Measurements from ENCODE around the gene DSTN.

Gene DSTN

DNA sequence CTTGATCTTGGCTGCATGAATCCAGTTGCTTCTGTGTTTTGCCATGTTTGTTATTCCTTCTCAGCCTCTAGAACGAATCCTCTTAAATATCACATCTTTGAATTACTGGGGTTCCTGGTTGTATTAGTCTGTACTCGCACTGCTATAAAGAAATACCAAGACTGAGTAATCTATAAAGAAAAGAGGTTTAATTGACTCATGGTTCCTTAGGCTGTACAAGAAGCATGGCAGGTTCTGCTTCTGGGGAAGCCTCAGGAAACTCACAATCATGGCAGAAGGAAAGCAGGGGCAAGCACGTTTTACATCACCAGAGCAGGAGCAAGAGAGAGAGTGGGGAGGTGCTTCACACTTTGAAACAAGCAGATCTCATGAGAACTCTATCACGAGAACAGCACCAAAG, 20.7 kb upstream of the DSTN start:
- DNase-seq = no peak

DNA sequence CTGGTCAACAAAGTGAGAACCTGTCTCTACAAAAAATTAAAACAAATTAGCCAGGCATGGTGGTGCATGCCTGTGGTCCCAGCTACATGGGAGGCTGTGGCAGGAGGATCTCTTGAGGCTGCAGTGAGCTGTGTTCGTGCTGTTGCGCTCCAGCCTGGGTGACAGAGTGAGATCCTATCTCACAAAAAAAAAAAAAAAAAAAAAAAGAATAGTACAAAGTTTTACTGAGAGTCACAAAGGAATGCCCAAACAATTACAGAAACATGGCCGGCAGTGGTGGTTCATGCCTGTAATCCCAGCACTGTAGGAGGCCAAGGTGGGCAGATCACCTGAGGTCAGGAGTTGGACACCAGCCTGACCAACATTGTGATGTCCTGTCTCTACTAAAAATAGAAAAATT, 14.8 kb upstream of the DSTN start:
- DNase-seq = no peak

DNA sequence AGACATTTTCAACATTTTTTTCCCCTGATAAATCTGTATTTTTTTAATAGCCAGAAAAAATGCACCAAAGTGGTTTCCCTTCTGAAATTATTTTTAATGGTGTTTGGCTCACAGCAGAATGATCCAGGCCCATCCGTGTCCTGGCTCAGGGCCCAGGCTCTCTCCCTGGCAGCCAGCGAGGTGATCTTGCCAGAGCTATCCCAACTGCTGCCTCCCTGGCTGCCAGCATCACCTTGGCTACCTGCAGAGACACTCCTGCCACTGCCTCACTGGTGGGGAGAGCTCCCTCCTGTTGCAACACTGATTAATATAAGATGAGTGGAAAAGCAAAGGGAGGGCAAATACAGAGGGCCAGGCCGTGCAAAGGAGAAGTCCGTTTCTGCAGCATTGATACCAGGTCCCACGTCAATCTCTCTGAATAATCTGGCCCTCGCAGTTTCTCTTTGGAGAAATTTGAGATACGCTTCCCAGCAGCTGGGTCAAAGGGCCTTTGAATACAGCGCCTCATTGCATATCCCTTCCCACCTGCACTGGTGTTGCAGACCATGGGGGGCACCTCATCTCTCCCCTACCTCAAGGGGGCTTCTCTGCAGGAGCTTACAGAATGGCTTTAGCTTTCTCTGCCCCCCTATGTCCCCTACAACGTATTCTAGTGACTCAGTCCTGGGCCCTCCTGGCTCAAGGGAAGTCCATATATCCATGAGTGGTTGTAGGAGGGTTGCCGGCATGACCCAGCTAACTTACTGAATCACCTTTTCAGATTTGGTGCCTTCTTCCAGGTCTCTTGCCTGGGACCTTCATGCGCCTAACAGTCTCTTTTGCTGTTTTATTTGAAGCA, 12.8 kb upstream of the DSTN start:
- DNase-seq = no peak

DNA sequence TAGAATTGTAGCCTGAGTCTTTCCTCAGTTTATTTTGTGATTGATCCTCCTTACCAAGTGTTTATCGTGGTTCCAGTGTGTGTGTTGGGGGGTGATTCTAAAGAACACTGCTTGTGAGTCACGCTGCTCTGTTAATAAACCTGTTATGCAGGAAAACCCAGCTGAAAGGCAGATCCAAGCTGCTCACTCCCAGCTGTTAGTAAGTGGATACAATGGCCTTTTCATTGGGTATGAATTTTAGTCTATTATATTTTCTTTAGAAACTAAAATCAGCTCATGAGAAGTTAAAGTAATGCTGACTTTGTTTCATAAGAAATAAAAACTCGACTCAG, 12.2 kb upstream of the DSTN start:
- no peak for DNase-seq

DNA sequence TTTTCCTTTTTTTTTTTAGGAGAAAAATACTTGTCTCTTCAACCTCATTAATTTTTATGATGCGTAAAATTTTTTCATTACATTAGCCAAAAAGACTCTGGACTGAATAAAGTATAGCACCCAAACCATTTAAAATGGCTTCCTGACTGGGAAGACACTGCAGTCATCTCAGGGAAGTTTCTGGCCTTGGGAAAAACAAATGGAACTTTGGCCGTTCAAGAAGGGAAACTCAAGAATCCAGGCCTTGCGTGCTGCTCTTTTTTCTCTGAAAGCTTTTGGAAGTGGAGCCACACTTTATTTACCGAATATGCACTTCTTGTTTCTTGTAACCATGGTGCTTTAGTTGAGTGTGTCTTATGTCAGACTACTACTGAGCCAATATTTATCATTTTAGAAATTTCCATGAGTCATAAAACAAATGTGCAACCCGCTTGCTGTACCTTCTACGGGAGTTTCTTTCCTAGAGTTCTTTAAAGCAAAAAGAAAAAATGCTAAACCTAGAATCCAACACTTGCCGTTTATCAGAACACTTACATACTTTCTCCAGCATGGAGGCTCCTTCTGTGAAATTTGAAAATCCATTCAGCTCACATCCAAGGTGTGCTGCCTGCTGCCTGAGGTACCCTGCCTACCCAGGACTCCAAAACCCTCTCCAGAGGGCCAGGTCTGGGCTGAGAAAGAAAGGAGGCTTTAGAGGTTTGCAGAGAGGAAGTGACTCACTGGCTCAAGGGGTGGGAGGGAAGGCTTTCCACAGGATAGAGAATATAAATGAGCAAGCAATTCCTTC, 11.5 kb upstream of the DSTN start:
- no peak for DNase-seq

DNA sequence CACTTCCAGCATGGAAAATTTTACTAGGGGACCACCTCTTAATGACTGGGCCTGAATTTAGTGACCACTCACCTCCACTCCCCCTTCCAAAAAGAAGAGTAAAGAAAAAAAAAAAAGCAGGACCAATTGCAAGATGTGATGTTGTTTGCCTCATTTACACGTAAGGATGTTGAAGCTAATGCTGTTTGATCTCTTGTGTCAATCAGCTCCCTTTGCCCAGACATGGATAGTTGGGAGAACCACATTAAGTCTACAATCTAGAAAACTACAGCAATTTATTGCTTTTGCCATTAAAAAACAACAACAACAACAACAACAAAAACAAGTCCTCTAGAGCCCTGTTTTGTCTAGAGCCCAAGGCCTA, 11.0 kb upstream of the DSTN start:
- no peak for DNase-seq

DNA sequence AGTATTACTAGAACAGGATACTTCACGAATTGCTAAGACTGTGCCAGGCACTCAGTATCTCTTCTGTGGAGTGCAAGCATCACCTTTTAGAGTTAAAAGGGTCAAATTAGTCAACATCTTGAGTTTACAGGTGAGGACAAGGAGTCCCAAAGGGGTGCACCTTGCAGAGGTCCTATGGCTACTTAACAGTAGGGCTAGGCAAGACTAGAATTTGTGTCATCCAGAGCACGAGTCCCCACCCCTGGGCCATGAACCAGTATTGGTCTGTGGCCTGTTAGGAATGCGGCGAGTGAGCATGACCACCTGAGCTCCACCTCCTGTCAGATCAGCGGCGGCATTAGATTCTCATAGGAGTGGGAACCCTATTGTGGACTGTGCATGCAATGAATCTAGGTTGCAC, 10.5 kb upstream of the DSTN start:
- DNase-seq = no peak

DNA sequence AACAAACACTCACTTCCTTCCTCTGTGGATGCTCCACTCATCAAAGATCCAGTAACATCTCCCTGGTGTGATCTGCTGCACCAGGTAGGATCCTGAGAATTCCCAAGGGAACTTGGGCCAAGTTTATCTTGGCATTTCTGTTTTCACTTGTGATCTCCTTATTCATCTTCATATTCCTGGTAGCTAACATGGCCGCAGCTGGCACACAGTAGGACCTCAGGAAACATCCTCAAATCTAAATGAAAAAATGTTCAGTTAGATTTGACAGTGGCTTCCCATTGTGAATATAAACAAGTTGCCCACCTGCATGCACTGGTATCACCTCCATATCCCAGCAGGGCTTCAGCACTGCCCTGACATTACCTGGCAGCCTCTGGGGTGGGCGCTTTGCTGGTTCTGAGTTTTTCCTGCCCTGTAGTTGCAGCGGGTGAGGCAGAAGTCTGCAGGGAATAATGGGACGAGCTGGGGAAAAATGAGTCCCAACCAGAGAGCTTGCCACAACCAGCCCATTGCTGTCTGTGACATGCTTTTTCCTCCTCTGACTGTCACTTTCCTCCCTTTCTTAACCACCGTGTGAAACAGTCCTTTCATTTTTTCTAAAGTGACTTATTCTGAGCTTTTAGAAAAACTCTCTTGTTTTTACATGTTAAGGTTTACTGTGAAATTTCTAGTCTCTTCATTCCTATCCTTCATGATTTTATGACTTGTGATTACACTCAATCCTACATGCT, 9.4 kb upstream of the DSTN start:
- DNase-seq = no peak

DNA sequence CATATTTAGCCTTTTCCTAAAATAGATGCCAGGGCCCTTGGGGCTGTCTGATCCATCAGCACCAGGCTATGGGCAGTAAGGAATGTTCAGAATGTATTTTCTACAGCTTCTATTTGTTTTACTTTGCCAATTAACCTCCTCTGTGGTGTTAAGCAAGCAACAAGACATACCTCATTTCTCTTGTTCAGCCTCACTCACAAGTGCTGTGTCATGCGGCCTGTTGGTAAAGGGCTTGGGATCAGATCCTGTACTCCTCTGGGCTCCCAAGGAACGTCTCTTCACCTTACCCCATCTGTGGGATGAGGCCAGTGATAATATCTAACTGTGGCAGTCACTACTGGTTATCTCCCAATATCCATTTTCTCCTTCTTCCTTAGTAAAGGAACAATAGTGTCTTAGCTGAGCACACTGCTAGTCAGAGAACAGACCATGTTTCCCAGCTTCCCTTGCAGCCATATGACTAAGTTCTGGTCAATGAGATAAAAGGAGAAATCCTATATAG, 7.0 kb upstream of the DSTN start:
- DNase-seq = no peak

DNA sequence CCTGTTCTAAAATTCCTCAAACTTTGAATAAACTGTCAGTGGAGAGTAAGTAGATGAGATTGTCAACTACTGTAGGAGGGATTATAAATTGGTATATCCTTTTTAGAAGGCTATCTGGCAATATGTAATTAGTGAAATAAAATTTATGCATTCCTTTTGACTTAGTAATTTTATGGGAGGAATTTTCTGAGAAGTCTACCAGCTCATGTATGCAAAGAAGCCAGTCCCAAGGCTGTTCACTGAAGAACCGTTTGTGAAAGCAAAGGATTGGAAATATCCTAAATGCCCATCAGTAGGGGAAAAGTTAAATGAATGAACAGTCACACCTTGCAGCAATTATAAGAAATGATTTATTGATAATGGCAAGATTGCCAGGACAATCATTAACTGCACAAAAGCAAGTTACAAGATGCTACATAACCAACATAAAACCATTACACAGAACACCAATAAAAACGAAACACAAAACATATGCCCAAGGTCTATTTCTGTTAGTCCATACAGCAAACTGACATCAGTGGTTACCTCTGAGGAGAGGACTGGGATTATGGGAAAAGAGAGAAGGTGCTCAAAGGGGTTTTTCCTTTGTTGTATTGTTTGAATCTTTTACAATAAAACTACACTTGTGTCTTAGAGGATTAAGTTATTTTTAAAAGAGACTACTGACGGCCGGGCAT, 4.6 kb upstream of the DSTN start:
- no peak for DNase-seq

DNA sequence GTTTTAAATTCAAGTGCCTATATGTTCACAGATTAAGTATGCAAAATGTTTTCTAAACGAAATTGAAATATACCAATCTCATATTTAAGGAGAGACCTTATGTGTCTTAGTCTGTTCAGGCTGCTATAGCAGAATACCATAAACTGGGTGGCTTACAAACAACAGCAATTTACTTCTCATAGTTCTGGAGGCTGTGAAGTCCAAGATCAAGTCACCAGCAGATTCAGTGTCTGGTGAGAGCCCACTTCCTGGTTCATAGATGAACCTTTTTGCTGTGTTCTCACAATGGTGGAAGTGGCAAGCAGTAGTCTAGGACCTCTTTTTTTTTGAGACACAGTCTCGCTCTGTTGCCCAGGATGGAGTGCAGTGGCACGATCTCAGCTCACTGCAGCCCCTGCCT, 3.5 kb upstream of the DSTN start:
- no peak for DNase-seq

DNA sequence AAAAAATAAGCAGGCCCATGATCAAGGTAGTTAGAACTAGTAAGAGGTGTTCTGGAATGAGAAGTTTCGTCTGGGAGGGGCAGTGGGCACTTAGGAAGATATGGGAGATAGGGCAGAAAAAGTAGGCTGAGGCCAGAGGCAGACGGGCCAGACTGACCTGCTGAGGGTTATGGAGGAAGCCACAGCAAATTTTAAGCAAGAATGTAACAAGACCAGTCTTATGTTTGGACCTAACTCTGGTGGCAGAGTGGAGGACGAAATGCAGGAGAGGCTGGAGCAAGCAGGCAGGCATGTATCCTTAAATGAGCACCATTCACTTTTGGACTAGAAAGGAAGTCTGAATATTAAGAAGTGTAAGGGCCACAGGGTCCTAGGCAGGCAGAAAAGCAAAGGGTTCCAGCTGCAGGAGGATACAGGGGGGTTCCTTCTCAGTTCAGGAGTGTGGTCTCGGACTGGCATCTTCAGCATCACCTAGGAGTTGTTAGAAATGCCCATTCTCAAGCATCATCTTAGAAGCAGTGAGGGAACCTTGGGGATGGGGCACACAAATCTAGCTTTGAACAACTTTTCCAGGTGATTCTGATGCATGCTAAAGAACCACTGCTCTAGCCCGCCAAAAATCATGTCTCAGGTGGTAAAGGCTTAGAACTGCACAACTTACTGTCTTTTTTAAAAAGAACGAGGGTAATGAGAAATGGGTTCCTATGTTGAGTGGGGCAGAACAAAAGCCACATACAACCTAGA, 1.7 kb upstream of the DSTN start:
- no peak for DNase-seq

DNA sequence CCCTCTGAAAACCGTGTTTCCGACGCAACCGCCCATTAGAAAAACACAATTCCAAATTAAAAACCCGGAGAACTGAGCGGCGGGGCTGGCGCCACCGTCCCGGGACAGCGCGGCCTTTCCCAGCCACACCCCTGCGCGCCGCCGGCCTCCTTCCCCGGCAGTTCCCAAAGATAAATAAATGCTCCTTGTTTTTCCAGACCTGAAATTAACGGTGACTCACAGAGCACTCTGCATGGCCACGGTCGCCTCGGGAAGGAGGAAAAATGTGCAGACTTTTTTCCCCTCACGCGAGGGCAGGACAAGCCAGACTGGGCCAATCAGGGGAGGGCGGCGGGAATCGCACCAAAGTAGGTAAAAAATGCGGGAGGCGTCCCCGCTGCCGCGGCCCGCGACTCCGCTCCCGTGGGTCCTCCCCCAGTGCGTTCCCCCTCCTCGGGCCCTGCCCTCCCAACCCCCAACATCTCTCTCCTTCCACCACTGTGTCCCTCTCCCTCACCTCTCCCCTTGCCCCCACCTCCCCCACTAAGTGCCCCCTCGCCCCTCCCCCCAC, 828 bp upstream of the DSTN start:
- DNase-seq = peak in 1 of 5 experiments; percentile 2

DNA sequence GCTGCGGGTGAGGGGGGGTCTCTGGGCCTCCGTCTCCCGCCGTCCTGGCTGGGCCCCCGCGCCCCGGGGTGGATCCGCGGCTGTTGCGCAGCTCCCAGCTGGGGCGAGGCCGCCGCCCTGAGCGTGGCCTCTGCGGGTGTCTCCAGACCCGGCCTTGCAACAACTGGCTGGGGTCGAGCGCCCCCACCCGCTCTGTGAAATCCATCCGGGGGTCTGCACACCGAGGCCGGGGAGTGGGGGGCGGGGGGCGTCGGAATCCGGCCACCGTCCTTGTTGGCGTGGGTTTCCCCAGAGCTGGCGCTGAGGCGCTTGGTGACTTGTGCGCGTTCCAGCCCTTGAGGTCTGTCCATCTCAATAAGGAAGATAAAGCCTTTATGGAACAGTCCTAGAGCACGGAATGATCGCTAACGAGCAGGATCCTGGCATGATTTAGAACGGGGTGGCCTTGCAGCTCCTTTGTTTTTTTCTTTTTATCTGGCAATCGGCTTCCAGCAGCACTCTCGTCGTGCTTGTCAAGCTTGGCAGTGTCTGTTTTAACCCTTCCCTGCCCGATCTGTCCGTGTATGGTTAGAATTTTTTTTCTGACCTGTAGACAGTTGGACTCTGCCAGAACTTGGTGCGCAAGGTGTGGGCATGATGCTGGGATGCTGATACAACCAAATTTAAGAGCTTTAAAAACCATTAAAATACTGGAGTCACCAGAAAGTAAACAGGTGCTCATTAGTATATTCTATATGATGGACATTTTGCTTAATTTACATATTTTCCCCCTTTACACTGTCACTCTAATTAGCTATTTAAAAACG, 675 bp downstream of the DSTN start:
- DNase-seq = peak in 2 of 5 experiments; percentile 3 to 54

DNA sequence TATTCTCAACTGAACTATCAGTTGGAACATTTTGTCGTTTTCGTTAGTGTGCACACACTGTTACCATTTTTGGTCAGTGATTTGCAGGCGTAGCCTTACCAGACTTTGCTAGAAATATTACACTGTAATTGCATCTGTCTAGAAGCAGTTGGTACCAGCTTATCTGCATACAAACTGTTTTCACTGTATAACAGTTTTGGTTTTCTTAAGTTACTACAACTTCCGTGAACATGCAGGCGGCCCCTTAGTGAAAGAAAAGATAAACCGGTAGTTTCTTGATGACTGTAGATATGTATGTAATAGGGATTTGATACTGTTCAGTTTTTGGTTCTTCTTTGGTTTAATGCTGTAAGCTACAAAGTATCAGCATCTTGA, 1.3 kb downstream of the DSTN start:
- peak in 1 of 5 experiments; percentile 85 for DNase-seq

DNA sequence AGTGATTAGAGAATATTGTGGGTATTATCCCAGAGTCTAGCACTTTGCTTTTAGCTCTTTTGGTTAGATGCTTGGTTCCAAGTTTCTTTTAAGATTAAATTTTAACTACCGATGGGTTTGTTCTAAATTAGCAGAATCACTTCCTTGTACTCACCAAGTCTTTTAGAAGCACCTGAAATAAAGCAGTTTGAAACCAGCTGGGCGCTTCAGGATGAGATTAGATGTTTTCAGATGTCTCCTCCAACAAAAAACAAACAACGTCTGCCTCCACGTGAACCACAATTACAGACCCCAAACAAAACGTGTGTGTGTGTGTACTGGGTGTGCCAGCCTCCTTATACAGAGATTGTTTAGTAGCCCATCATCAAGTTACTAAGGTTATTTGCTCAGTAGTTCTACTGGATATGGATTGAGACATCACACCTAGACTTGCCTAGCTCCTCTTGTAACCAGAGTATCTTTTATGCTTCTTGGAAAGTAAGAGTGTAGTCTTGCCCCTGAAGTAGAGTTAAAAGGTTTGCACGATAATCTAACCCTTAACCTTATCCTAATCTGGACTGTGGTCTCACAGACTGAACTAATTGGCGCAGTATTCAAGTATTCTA, 2.3 kb downstream of the DSTN start:
- no peak for DNase-seq

DNA sequence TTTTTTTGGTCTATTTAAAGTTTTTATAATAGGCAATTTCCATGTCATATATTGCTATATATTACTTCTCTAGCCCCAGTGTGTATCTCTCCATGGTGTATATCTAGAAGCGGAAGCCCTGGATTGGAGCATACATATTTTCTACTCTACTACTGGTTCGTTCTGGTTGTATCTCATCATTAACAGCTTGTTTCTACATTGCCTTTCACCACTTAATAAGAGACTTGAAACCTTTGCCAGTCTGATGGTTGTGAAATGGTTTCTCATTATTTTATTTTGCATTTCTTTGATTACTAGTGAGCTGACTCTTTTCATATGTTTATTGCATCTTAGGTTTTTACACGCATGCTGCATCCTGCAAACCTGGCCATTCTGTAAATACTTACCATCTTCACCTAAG, 3.6 kb downstream of the DSTN start:
- no peak for DNase-seq

DNA sequence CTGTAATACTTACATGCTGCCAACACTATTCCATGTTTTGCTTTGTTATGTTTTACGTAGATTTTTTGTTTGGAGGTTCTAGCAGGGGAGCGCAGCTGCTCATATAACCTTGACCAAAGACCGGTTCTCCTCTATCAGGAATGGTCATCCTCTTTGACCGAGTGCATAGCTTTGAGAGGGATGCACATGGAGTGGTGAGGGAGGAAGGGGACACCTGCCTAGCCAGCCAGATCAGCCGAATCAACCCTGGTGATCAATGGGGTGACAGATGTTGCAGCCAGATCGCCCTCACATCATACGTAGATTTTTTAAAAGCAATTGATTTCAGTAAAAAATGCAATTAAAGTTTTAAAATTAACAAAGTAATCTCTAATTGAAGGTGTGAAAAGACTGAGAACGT, 6.3 kb downstream of the DSTN start:
- DNase-seq = no peak

DNA sequence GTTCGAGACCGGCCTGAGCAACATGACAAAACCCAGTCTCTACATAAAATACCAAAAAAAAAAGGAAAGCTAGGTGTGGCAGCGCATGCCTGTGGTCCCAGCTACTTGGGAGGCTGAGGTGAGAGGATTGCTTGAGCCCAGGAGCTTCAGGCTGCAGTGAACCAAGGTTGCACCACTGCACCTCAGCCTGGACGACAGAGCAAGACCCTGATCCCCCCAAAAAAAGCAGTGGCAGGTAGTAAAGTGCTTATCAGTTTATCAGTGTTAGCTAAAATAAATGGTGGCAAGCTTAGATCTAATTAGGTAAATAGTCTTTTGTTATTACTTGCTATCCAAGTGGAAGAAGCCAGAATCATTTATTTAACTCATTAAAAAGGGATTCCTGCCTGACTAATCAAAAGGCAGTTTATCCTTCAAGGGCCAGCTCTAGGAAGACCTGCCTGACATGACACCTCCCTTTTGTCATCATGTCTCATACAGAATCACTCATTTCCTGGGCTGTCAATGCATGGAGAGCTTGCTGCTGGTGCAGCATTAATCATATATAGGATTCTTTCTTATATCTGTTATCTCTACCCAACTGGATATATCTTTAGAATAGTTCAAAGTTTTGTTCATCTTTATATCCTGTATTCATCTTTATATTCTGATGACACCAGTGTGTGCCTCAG, 9.6 kb downstream of the DSTN start:
- no peak for DNase-seq

DNA sequence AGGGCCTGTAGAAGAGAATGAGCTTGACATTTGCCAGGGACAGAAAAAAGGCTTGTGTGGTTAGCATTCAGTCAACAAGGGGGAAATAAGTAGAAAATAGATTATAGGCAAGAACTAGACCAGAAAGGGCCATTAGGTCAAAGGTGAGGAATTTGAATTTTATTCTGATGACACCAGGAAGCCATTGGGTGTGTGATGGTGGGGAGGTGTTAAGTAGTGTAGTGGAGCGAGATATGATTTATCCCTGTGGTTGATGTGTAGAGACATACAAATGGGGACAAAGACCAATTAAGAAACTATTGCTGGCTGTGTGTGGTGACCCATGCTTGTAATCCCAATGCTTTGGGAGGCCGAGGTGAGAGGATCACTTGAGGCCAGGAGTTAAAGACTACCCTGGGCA, 11.0 kb downstream of the DSTN start:
- no peak for DNase-seq

Data from T-helper 2 cell (primary cell).